NCI-H146 treated with DMSO at 0.1 percent for 48 hours (cell line): ENCODE data around the gene NXPH1.

Experiments used
- DNase-seq: peaks from one replicate; lab custom pipeline; 2025; ENCODE audit not compliant: unreplicated experiment; lab: John Stamatoyannopoulos, UW

NXPH1 gene

DNA sequence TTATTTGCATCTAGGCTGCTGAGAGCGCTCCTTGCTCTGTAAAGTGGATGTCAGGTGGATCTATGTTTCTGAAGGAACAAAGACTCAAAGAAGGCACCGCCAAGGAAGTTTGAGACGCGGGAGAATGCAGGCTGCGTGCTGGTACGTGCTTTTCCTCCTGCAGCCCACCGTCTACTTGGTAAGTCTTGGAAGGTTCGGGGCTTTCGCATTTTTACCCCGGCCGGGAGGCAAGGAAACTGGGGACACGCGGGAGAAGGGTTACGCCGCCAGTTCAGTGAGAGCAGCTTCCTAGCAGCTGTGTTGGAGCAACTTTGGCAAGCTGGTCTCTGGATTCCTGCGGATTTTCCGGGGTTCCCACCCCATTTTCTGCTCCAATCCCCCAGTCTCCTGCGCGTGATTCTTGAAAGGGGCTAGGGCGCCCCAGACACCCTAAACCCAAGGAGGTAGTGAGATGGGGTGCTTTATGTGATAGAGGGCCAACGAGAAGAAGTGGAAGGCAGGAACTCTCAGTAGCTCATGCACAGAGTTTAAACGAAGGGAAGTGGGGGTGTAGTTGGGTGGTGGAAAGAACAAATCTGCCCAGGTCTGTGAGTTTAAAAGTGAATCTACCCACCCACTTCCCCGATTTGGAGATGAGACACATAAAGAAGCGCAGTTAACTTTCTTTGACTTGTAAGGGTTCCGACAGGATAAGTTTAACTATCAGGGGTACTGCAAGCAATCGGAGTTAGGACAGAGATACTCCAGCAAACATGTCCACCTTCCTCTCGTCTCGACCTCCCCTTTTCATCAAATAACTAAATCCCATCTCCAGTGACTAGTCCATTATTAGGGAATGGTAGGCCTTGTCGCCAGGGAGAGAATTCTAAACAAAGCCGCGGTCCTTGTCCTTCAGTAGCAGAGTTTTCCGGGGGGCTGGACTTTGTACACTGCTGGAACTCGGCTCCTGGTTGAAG is 2.5 kb downstream of the NXPH1 start:
- no peak for DNase-seq

- DNase-seq, result no peak
Observed at GRCh38 chr7:8436965-8437364, 3.6 kb downstream of the NXPH1 start.

DNA sequence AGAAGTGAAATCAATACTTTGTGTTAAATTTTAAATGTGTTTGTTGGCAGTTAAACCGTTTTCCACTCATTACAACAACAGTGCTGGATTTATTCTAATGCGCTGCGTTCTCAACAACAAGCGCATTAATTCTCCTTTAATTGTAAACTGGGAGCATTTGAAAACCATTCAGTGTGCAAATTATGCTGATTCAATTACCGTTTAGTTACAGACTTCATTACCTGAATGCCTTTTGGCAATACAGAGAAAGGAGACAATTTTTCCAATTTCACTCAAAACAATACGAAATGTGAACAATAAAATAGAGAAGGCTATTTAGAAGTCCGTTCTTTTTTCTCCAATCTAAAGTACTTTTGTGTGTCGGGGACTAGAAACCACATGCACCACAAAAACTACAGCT is 4.2 kb downstream of the NXPH1 start:
- no peak for DNase-seq

DNA sequence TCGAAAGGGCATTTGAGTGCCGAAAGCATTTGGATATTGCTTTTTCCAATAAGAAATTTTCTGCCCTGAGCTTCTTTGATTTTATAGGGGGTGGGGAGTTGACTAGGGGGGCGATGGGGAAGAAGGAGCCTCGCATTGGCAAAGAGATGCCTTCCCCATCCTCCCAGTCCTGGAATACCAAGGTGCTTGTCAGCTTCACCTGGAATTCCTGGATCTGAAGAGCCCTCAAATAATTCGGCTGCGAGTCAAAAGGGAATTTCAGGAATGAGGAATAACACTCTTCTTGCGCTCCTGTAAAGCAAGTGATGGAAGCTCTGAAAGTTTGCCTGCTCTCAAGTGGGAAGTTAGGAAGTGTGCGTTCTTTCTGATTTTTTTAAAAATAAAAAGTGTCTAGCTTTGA is 7.3 kb downstream of the NXPH1 start:
- DNase-seq, result no peak

DNA sequence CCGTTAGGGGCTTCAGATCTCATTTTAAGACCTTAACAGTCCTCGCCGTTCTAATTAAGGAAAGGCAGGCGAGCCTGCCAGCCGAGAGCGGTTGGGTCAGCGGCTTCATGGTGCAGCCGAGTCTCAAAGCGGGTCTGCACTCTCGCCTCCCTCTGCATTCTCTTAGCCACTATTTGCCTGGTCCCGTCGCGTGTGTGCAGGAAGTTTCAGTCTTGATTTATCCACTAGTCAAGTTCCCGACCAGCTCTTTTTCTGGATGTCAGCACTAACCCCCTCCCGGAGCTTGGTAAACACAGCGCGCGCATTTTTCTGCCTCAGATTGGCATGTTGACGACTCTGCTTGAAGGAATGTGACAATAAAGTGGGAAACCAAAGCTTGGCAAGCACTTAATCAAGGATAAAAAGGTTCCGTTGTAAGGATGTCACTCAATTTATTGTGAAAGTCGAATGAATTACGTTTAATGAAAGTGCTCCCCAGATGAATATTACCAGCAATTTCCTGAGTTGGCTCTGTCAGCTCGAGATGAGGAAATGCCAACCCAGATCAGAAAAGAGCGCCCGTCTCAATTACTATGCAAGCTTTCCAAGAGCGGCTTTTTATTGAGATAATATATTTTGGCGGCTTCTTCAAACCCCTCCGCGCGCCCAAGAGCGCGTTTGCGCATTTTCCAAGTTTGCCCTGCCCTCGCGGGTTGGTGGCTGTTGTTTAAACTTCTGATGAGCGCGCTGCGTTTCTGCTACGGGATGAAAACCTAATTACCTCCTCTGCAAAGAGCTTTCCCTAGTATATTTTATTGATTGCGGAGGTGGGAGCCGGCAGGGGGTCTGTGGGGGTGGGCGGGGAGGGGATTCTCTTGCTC is 7.9 kb downstream of the NXPH1 start:
- no peak for DNase-seq

- no peak for DNase-seq
Observed at GRCh38 chr7:8442051-8442813, 8.8 kb downstream of the NXPH1 start.

- DNase-seq, result no peak
Observed at GRCh38 chr7:8442814-8443304, 9.4 kb downstream of the NXPH1 start.

GRCh38 chr7:8443576-8444467 is 10.4 kb downstream of the NXPH1 start:
- DNase-seq, result no peak

DNA sequence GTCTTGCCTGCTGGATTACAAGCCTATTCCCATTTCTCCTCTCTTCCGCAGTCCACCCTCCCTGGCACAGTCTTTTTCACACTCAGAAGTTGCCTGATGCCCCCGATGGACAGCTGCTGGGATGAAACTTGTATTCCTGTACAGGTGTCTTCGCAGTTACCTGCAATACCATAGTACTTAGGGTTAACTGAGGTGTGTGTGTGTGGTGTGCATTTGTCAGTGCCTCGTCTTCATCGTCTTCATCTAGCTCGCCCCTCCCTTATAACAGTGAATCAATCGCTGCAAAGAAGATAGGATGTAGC is 11.0 kb downstream of the NXPH1 start:
- no peak for DNase-seq

- DNase-seq, result no peak
Observed at GRCh38 chr7:8453535-8453934, 20.1 kb downstream of the NXPH1 start.

DNA sequence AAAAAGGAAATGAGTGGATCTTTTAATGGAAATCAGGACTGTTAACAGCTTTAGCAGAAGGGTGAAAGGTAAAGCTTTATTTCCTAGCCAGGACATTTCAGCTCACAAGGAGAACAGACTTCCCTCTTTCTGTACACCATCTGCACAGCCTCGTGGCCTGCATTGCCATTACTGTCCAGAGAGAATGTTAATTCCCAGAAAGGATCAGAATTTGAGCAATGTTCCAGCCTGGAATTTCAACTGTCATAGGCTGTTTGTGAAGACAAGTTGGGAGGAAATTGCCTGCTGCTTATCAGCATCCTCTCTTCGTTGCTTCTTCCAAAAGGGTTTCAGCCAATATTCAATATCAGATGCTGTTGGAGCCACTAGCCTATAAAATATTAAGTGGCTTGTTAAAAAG is 22.0 kb downstream of the NXPH1 start:
- DNase-seq, result no peak

- no peak for DNase-seq
Observed at GRCh38 chr7:8462309-8462708, 28.9 kb downstream of the NXPH1 start.

- DNase-seq, result no peak
Observed at GRCh38 chr7:8465338-8465737, 31.9 kb downstream of the NXPH1 start.

- DNase-seq, result no peak
Observed at GRCh38 chr7:8480527-8480926, 47.1 kb downstream of the NXPH1 start.

GRCh38 chr7:8481096-8481495 is 47.7 kb downstream of the NXPH1 start:
- no peak for DNase-seq

DNA sequence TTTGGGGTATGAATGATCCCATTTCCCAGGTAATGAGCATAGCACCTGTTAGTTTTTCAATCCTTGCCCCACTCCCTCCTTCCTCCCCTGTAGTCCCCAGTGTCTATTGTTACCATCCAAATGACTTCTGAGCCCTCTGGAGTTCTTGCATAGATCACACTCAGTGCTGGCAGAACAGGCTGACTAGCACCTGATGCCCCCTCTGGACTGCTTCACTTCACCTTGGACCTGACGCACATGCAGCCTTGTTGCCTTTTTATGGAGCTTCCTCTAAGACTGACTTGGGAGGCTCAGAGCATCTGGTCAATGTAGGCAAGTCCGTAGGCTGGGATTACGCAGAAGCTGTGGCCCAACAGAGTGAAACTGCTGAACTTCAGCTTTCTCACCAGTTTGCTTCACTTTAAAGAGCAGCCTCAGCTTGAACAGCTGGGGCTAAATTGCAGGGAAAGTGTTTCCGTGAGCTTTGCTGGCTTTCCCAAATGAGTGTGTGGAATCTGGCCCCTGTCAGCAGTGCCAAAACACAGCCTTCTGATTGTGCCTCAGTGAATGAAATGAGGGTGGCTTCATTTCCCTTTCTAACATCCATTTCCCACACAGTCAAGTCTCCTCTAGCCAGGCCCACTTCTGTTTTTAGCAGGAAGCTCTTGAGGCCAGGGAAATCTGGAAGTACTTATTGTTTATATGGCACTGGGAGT is 48.5 kb downstream of the NXPH1 start:
- DNase-seq, result no peak

DNA sequence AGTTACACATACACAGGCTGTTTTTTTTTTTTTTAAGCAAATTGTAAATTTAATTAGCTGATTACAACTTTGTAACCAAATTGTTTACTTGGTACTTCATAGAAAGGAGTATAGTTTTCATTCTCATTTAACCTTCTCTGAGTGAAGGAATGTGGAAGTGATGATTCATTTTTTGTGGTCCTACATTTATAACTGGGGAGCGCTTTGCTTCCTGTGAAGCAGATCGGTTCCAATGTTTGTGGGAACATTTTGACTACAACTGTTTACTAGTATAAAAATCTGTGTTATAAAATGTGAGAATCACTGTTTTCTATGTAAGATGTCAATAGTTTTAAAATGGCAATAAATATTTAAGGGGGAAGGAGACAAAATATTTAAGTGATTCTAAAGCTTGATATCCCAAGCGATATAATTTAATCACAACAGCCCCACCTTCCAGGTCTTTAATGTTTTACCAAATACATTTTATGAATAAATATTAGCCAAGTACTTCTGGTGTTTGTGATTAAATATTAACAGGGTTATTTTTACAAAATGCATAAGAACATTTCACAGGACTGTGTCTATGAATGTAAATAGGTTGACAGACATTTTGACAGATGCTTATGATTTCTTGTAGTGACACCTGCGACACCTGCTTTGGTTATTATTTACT is 57.1 kb downstream of the NXPH1 start:
- DNase-seq, result no peak

GRCh38 chr7:8491106-8491505 is 57.7 kb downstream of the NXPH1 start:
- DNase-seq, result no peak
